ENCODE data around the gene NFIA. TPM values are rescaled to one million over a fixed set of nuclear protein-coding genes. Genes with fewer than 3 reads are reported as not detected.

The NFIA gene
- polyA plus RNA-seq, 3 donors: 1.4 to 5.3 (median 2.4) TPM

GRCh38 chr1:61310057-61310456 is 227.7 kb downstream of the NFIA start:
- no peaks in the 10 kb centered on the region for H3K79me2 ChIP-seq (ENCODE audit: insufficient read depth, low read length)
- no peaks in the 10 kb centered on the region for H3K36me3 ChIP-seq (replicated peaks in 1 of 2; ENCODE audit: control insufficient read depth in 1 of 2, insufficient read depth in 2 of 2, low read length in 2 of 2)
- Mint-ChIP-seq H3K27ac (no peak overlapping the region), H3K27me3 (ENCODE audit: low read depth in 3 of 3) (peaks cover 0 to 4% (median 0%) of the 10 kb centered on the region in 3 donors), H3K4me3 (no peak overlapping the region), H3K9me3 (peaks cover 0 to 3% (median 2%) of the 10 kb centered on the region in 7 donors), H3K36me3 (peaks cover 2 to 10% of the 10 kb centered on the region in 2 donors), H3K4me1 (no peaks in the 10 kb centered on the region)
- no peak overlapping the region for H3K4me2 ChIP-seq (replicated peaks; ENCODE audit: extremely low read depth, low read length, poor library complexity, severe bottlenecking)
- WGBS (ENCODE audit: insufficient coverage): 100% methylated on average over 2 of the region's 3 CpGs
- H3K27ac ChIP-seq (ENCODE audit: low read depth in 1 of 2, low read length in 2 of 2): no peak overlapping the region
- intact Hi-C loops (cut with micrococcal nuclease): no loop called here
- no peak for DNase-seq
- H3K9me3 ChIP-seq (replicated peaks in 1 of 2; ENCODE audit: control insufficient read depth in 1 of 2, insufficient read depth in 1 of 2, low read length in 2 of 2): no peaks in the 10 kb centered on the region
- H3K9ac ChIP-seq (ENCODE audit: insufficient read depth, low read length, poor library complexity, severe bottlenecking): no peak overlapping the region
- H3K4me1 ChIP-seq (ENCODE audit: control insufficient read depth in 1 of 2, insufficient read depth in 2 of 2, low read length in 2 of 2): no peaks in the 10 kb centered on the region
- H3K27me3 ChIP-seq (ENCODE audit: control insufficient read depth in 2 of 2, insufficient read depth in 2 of 2, low read length in 2 of 2): no peaks in the 10 kb centered on the region
- no peak for TF ChIP-seq CTCF (IDR thresholded peaks at IDR 0.05)
- H3K4me3 ChIP-seq (replicated peaks in 1 of 3; ENCODE audit: low read depth in 2 of 3, low read length in 3 of 3): no peak overlapping the region
- H2AFZ ChIP-seq (ENCODE audit: insufficient read depth, low read depth, low read length, poor library complexity, severe bottlenecking): no peak overlapping the region
- no peaks in the 10 kb centered on the region for H4K20me1 ChIP-seq (ENCODE audit: insufficient read depth, low read length)

DNA sequence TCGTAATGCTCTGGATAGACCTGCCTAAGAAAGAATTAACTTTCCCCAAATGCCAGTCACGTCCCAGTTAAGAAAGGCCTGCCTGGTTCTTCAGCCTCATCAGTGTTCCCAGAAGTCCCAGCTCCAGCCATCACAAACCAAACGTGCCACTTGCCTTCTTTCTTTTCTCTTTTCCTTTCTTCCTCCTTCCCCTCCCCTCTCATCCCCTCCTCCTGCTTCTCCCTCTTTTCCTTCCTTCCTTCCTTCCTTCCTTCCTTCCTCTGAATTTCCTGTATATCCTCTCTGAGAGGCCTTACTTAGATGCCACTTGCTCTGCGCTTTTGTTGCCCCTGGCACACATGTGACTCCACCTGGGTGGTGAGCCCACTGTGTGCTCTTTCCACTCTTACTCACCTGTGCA is 228.2 kb downstream of the NFIA start:
- 91% methylated on average over 4 of the region's 4 CpGs for WGBS (ENCODE audit: insufficient coverage)
- DNase-seq: no peak

More for the DNA sequence above, 228.2 kb downstream of the NFIA start:
- Mint-ChIP-seq H3K4me1 (no peaks in the 10 kb centered on the region), H3K9me3 (peaks cover 0 to 3% (median 2%) of the 10 kb centered on the region in 7 donors), H3K4me3 (no peak overlapping the region), H3K27me3 (ENCODE audit: low read depth in 3 of 3) (peaks cover 0 to 4% (median 0%) of the 10 kb centered on the region in 3 donors), H3K27ac (no peak overlapping the region), H3K36me3 (peaks cover 2 to 10% of the 10 kb centered on the region in 2 donors)
- Histone ChIP-seq H3K79me2 (ENCODE audit: insufficient read depth, low read length) (no peaks in the 10 kb centered on the region), H3K4me3 (replicated peaks in 1 of 3; ENCODE audit: low read depth in 2 of 3, low read length in 3 of 3) (no peak overlapping the region), H3K36me3 (replicated peaks in 1 of 2; ENCODE audit: control insufficient read depth in 1 of 2, insufficient read depth in 2 of 2, low read length in 2 of 2) (no peaks in the 10 kb centered on the region), H2AFZ (ENCODE audit: insufficient read depth, low read depth, low read length, poor library complexity, severe bottlenecking) (no peak overlapping the region), H3K27me3 (ENCODE audit: control insufficient read depth in 2 of 2, insufficient read depth in 2 of 2, low read length in 2 of 2) (no peaks in the 10 kb centered on the region), H4K20me1 (ENCODE audit: insufficient read depth, low read length) (no peaks in the 10 kb centered on the region), H3K9ac (ENCODE audit: insufficient read depth, low read length, poor library complexity, severe bottlenecking) (no peak overlapping the region), H3K4me1 (ENCODE audit: control insufficient read depth in 1 of 2, insufficient read depth in 2 of 2, low read length in 2 of 2) (no peaks in the 10 kb centered on the region), H3K27ac (ENCODE audit: low read depth in 1 of 2, low read length in 2 of 2) (no peak overlapping the region), H3K9me3 (replicated peaks in 1 of 2; ENCODE audit: control insufficient read depth in 1 of 2, insufficient read depth in 1 of 2, low read length in 2 of 2) (no peaks in the 10 kb centered on the region), H3K4me2 (replicated peaks; ENCODE audit: extremely low read depth, low read length, poor library complexity, severe bottlenecking) (no peak overlapping the region)
- no peak for TF ChIP-seq CTCF (IDR thresholded peaks at IDR 0.05)
- intact Hi-C loops (cut with micrococcal nuclease): no loop called here
